ENCODE results near the gene KRCC1.
"Not testable (repeated sequence)": the region's sequence is repeated elsewhere in the genome, so short reads cannot be mapped to it uniquely, and the experiment has no call there.

KRCC1 gene

DNA sequence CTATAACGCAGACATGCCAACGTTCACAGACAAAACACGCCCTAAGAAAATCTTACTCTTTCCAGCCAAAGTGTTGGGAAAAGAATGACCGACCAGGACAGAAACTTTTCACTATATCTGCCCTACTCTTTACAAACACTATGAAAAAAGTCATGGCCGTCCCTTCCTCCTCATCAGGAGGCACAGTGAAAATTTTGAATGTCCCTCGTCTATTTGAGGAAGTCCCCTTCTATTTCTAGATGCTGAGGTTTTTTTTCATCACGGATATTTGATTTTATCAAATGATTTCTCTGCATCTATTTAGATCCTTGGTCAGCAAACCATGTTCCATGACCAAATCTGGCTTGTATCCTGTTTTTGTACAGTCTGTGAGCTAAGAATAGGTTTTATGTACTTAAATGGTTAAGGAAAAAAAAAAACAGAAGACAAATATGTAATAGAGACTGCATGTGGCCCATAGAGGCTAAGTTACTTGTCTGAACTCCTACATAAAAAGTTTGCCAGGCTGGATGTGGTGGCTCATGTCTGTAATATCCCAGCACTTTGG, 61.2 kb downstream of the KRCC1 start:
- DNase-seq: not testable (repeated sequence)

DNA sequence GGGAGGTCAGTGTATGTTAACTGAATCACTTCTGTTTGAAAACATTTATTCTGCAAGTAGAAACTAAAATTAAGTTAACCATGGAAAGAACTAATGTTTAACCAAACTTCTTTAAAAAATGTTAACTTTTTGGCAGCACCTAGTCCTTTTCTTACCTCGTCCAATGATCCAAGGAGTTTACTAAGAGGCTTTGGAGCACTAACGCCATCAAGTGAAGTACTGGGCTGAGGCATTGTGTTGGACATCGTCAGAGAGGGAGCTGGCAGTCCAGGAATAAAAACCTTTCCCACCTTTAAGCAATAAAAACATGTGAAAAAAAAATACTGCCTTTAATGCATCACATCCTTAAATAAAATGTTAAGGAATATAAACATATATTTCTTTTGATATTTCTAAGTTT, 63.0 kb downstream of the KRCC1 start:
- not testable (repeated sequence) for DNase-seq

DNA sequence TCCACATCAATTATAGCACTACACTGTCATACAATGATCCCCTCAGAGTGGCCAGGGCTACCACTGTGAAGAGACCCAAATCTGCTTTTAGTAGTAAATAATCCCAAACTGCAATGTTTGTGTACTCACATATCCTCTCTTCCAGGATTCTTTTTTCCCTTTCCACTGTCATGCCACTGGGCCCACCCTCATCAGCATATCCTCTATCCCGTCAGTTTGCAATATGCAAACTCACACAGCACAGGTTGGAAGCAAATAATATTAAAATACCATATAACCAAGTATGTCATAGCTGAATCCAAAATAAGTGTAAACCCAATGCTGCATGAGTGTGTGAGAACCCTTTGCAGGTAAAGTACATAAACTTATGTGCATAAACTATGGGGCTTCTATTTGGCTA, 68.1 kb downstream of the KRCC1 start:
- not testable (repeated sequence) for DNase-seq

DNA sequence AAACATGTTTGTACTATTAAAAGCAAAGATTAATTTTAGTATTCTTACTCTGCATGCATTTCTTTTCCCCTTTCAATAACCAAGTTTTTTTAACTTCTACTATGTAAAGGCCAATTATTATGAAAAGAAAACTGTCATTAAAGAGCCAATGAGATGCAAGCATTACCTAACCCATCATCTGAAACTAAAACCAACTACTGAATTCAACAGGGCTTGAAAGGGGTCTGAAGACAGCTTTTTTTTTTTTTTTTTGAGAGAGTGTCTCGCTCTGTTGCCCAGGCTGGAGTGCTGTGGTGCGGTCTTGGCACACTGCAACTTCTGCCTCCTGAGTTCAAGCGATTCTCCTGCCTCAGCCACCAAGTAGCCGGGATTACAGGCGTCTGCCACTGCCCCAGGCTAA, 69.7 kb downstream of the KRCC1 start:
- DNase-seq: not testable (repeated sequence)

DNA sequence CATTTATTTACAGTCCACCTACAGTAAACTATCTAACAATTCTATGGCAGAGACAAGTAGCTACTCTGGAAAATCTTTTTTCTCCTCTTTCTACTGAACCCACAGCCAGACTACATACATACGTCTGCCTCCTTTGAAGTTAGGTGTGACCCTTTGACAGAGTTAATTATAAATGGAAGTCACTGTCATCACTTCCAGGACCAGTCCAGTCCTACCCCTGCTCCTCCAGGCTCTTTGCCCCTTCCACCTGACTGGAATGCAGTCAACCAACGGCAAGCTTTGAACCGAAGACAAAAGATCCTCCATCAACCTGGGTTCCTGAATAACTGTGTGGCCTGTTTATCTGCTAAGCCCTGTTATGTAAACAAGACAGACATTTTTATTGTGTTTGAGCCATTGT, 74.4 kb downstream of the KRCC1 start:
- DNase-seq: not testable (repeated sequence)
